Measurements from ENCODE around the gene HOXB5.

Gene HOXB5

GRCh38 chr17:48575066-48575582, 18.5 kb downstream of the HOXB5 start:
- no peak for DNase-seq (ENCODE audit: low read depth in 3 of 3)

GRCh38 chr17:48574505-48575065, 19.0 kb downstream of the HOXB5 start:
- no peak for DNase-seq (ENCODE audit: low read depth in 3 of 3)

GRCh38 chr17:48571826-48572417, 21.7 kb downstream of the HOXB5 start:
- DNase-seq (ENCODE audit: low read depth in 3 of 3): no peak

GRCh38 chr17:48571024-48571818, 22.4 kb downstream of the HOXB5 start:
- DNase-seq (ENCODE audit: low read depth in 3 of 3): no peak

GRCh38 chr17:48570325-48571023, 23.1 kb downstream of the HOXB5 start:
- no peak for DNase-seq (ENCODE audit: low read depth in 3 of 3)

GRCh38 chr17:48569674-48570324, 23.8 kb downstream of the HOXB5 start:
- no peak for DNase-seq (ENCODE audit: low read depth in 3 of 3)

- no peak for DNase-seq (ENCODE audit: low read depth in 3 of 3)
Measured at GRCh38 chr17:48569240-48569582, 24.4 kb downstream of the HOXB5 start.

- DNase-seq (ENCODE audit: low read depth in 3 of 3): no peak
Measured at GRCh38 chr17:48568499-48569239, 24.9 kb downstream of the HOXB5 start.

- no peak for DNase-seq (ENCODE audit: low read depth in 3 of 3)
Measured at GRCh38 chr17:48567646-48568354, 25.8 kb downstream of the HOXB5 start.

- DNase-seq (ENCODE audit: low read depth in 3 of 3): no peak
Measured at GRCh38 chr17:48567209-48567608, 26.4 kb downstream of the HOXB5 start.

GRCh38 chr17:48566717-48567116, 26.9 kb downstream of the HOXB5 start:
- DNase-seq (ENCODE audit: low read depth in 3 of 3): no peak

GRCh38 chr17:48565925-48566710, 27.5 kb downstream of the HOXB5 start:
- no peak for DNase-seq (ENCODE audit: low read depth in 3 of 3)

- no peak for DNase-seq (ENCODE audit: low read depth in 3 of 3)
Measured at GRCh38 chr17:48565022-48565554, 28.5 kb downstream of the HOXB5 start.

- no peak for DNase-seq (ENCODE audit: low read depth in 3 of 3)
Measured at GRCh38 chr17:48564188-48565021, 29.2 kb downstream of the HOXB5 start.

GRCh38 chr17:48563867-48564187, 29.8 kb downstream of the HOXB5 start:
- no peak for DNase-seq (ENCODE audit: low read depth in 3 of 3)

GRCh38 chr17:48563385-48563838, 30.2 kb downstream of the HOXB5 start:
- DNase-seq (ENCODE audit: low read depth in 3 of 3): no peak

- DNase-seq (ENCODE audit: low read depth in 3 of 3): no peak
Measured at GRCh38 chr17:48562934-48563333, 30.6 kb downstream of the HOXB5 start.

Measured in stimulated activated CD4-positive, alpha-beta T cell treated with anti-CD3 and anti-CD28 coated beads, TNF-alpha, amount 100 ng/mL, for 4 hours (primary cell).